Hematopoietic multipotent progenitor cell treated with erythropoietin and hydrocortisone succinate and interleukin-3 and kit ligand, for 15 days (in vitro differentiated cells): ENCODE results near the gene WWC1.
"Not testable (repeated sequence)": the region's sequence is repeated elsewhere in the genome, so short reads cannot be mapped to it uniquely, and the experiment has no call there.

Experiments used
- DNase-seq: peaks from one replicate; pipeline ENCODE4 v3.0.0-alpha.2; 2015; ENCODE audit warnings: low spot score

WWC1 gene

DNA sequence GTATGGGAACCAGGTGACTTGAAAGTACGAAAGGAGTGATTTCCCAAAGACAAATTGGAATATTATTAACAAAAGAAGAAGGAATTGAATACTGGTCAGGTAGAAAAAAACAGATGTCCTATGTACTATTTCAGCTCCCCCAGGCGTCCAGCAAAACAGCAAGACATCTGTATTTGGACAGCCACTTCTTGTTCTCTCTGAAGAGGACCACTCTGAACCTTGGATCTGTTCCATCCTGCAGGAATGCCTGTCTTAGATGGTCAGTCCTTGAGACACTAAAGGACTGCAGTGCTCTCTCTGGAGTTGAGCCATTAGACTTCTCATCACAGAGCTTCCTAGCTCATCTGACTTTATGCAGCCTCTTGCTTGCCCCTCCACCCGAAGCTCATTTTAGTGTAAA, 120.4 kb downstream of the WWC1 start:
- no peak for DNase-seq

DNA sequence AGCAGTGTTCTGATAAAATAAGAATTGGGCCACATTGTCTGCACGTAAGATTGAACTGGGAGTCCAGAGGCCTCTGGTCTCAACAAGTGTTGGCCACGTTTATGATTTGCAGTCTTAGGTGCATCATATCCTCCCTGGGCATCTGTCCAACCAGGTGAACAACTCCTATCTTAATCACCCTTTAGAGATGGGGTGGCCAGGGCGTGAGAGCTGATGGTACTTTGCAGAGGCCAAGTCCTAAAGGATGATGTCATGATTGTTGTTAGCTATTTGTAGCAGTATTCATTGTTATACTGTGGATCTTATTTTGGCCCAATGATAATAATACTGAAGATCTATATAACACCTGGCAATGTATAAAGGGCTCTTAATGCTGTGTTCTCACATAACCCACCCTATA, 121.6 kb downstream of the WWC1 start:
- no peak for DNase-seq

DNA sequence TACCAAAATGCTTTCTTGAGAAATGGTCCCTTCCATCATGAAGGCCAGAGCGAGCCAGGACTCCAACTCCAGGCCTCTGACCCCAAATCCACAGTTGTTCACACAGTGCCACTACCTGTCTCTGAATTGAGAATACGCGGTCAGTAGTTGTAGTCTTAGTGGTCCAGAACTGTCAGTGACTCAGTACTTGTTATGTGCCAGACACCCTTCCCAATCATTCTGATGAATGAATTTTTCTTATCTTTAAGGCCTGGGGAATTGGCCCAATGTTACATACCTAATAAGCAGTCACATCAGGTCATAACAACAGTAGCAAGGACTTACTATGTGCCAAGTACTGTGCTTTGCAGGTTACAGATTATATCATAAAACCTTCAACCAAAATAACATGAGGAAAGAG, 122.2 kb downstream of the WWC1 start:
- no peak for DNase-seq

DNA sequence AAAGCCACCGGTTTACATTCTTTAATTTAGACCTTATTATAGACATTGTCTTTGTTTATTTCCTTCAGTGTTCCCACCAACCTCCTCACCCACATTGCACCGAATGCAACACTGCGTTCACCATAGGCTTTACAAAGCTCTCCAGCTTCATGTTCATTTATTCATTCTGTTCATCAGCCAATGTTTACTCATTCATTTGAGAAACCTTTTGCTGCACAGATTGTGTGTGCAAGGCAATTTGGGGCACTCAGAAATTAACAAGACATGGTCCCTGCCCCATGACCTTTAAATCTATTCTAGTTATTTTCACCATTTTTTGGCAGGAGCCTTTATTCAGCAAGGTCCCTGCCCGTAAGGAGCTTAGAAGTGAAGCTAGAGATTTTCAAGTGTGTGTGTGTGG, 124.0 kb downstream of the WWC1 start:
- DNase-seq = no peak

DNA sequence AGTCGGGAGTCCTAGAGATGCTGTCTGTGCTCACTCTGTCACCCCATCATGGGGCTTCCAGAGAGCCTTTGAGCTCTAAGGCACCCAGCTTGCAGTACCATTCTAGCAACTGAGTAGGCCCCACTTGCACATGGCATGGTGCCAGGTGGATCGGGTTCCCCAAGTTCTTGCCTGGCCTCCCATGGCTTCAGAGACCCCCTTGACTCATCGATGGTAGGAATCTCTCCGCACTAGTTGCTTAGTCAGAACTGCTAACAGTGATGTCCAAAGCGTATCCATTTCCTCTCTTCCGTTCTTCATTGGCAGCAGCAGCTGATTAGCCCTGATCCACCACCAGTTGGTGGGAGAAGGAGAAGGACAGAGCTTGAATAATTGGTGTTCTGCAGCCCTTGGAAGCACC, 124.5 kb downstream of the WWC1 start:
- no peak for DNase-seq

DNA sequence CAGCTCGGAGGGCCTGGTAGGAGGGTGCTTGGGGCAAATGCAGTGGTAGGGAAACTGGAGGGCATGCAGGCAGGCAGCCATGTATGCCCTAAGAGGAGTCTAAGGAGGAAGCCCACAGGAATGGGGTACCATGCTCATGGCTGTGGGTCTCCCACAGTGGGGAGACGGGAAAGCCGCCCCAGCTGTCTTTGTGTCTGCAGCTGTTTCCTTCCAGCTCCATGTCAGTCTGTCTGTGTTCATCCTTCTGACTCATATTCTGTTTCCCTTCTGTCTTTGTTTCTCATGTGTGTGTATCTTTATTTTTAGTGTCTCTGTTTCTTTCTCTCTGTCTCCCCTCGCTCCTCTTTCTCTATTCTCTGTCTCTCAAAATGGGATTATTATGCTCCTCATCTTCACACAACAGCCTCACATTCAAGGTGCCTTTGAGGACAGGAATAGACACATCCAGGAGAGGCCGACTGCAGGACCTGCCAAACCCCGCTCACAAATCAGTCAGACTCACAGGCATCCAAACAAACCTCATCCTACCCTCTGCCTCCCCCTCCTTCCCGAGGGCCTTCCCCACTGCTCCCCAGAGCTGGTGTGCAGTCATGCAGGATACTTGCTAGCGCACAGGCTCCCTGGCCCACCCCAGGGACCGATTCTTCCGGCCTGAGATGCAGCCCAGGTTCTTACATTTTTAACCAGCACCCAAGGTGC, 126.4 kb downstream of the WWC1 start:
- DNase-seq = no peak

DNA sequence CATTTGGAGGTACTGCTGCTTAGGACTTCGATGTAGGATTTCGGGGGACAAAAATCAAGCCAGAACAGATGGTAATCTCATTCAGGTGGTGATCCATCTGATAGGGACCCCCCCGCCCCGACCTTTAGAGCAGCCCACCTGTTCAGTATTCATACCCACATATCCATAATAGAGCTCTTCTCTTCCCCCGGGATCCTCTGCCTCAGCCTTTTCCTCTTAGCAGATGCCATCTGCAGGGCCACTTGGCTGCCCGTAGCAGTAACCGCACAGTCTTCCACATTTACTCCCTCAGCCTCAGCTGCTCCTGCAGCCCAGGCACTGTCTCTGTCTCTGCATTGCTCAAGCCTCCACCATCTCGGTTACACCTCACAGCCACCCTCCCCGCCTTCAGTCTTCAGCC, 129.0 kb downstream of the WWC1 start:
- no peak for DNase-seq

DNA sequence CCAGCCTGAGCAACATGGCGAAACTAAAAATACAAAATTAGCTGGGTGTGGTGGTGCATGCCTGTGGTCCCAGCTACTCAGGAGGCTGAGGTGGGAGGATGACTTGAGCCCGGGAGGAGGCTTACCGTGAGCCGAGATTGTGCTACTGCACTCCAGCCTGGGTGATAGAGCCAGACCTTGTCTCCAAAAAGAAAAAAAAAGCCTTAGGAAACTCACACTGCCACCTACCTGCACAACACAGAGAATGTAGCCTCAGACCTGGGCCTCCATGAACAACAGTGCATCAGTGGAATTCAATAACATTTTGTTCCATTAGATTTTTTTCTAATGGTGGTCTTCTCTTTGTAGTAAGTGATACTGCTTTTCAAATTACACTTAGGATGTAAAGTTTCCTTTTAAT, 131.0 kb downstream of the WWC1 start:
- no peak for DNase-seq

DNA sequence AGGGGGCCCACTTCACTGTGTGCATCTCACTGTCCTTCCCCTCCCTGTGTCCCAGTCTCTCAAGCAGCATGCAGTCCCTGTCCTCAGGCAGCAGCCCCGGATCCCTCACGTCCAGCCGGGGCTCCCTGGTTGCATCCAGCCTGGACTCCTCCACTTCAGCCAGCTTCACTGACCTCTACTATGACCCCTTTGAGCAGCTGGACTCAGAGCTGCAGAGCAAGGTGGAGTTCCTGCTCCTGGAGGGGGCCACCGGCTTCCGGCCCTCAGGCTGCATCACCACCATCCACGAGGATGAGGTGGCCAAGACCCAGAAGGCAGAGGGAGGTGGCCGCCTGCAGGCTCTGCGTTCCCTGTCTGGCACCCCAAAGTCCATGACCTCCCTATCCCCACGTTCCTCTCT, 132.0 kb downstream of the WWC1 start:
- DNase-seq = no peak

DNA sequence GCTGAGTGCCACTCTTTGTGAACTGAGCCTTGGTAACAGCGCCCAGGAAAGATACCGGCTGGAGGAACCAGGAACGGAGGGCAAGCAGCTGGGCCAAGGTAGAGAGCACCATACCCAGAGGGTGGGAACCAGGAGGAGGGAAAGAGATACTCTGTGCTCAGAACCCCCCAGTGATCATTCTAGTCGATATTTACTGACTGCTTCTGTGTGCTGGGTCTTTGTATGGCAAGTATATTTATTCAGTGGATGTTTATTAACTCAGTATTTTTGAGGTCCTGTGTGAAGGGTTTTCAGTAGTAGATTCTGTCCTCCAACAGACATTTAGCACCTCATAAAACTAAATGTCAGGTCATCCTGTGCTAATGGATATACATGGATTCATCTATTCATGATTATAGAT, 132.5 kb downstream of the WWC1 start:
- DNase-seq = no peak

DNA sequence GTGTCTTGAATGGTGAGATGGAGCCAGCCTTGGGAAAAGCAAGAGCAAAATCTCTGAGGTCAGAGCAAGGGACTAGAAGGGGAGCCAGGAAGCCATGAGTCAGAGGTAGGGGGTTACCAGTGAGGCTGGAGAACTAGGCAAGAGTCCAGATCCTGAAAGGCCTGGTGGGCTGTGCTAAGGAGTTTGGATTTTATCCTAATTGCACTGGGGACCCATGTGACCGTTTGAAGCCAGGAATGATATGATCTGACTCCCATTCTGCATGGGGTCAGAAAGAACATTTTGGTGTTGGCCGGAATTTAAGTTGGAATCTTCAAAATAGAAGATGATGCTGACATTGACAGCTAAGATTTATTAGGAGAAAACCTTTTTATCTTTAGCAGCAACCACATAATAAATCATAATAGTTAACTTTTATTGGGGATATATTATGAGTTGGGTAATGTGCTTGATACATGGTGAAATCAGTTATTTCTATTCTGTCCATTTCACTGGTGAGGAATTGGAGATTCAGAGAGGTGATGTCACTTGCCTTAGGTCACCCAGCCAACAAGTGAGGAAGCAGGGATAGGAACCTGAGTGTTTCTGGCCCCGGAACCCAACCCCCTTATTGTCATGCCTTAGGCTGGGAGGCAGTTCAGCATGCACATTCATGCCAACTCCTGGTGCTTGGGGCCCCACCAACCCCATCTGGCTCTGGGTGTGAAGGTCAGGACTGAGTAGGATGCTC, 133.3 kb downstream of the WWC1 start:
- DNase-seq = no peak

DNA sequence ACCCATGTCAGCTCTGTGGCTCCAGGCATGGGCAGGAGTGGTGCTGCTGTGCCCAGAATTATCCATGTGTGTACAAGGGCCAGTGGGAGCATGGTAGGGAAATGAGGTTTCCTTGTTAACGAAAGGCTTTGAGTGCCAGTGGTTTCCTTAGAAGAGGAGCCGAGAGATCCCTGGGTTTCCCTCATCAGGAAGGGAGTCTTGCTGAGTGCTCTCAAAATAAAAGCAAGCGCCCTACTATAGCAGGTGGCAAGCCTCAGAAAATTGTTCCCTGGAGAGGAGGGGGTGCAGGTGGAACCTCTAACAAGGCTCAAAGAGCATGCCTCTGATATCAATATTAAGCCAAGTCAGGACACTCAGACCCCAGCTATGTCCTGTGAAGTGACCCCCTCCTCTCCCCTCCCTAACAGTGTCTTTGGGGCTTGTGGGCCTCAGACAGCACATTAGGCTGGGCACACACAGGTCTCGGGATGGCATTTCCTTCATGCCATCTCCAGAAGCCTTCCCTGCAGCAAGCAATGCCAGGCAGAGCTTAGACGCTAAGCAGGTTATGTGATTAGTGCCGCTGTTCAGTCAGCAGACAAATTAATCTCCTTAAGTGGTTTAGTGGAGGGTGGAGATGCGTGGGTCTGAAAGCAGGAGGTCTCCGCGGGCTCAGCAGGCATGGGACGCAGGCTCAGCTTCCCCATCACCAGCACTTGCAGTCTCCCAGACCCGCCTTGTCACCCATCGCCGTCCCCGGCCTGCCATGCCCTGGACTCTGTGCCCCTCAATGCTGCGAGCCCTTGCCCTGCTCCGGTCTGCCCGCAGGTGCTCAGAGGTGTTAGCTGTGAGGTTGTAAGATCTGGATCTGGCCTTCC, 134.8 kb downstream of the WWC1 start:
- no peak for DNase-seq

DNA sequence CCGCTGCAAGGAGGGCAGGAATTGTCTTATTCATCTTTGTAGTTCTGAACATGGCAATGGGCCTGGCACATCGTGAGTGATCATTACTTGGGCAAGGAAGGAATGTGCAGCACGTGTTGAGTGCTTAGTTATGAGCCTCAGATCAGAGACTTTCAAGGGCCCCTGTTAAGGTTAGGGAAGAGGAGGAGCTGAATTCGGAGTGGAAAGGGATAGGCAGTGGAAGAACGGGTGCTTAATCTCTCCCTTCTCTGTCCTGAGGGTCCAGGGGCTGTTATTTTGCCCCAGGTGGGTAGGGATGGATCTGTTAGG, 135.4 kb downstream of the WWC1 start:
- no peak for DNase-seq

DNA sequence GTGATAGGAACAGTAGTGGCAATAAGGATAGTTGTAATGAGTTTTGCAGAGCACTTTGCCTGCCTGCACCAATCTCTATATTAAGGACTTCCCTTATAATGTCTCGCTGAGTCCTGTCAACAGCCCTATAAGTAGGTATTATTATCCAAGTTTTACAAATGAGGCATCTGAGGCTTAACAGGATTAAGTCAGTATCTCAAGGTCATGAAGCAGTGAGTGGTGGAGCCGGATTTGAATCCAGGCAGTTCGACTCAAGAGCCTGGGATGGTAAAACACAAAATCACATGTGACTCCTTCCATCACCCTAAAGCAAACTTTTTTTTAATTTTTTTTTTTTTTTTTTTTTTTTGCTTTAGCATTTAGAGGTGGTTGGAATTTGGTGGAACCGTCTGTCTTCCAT, 135.8 kb downstream of the WWC1 start:
- no peak for DNase-seq

DNA sequence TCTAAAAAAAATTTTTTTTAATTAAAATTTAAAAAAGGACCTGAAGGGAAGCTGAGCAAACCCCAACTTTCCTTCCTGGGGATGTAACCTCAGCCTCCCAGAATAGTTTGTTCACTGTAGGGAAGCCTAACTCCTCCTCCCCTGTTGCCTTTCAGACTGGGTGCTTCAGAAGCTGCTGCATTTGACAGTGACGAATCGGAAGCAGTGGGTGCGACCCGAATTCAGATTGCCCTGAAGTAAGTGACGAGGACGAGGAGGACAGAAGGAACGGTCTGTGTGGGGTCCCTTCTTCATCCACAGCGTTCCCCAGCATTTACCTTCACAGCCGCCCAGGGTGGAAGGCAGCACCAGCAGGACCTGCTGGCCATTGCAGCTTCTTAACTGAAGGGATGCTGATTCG, 137.1 kb downstream of the WWC1 start:
- no peak for DNase-seq

DNA sequence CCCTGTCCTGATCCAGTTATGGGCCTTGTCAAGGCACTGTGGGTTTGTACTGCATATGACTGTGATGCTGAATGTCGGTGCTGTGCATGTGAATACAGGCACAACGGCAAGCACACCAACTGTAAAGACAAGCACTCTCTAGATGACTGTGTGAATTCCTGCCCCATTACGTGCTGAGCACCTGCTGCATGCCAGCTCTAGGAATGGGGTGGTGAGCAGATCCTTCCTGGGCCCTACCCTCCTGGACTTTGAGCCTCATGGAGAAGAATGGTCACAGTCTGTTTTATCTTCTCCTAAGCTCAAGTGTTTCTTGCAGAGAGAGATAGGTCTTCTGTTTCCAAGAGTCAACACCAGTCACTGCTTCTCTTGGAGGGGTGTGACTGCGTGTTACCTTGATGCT, 138.9 kb downstream of the WWC1 start:
- DNase-seq = no peak

DNA sequence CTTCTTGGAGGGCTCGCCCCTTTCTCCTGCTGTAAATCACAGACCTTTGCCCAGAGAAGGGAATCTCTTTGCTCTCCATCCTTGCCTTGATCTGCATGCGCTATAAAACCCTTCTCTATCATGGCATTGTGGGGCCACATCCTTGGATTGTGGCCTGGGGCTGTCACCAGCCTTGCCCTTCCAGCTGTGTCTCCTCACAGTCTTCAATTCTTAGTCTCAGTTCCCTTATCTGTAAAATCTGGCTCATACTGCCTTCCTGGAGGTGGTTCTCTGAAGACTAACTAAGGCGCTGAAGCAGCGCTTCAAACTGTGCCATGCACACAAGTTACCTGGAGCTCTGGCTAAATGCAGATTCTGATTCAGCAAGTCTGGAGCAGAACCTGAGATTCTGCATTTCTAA, 141.5 kb downstream of the WWC1 start:
- no peak for DNase-seq

DNA sequence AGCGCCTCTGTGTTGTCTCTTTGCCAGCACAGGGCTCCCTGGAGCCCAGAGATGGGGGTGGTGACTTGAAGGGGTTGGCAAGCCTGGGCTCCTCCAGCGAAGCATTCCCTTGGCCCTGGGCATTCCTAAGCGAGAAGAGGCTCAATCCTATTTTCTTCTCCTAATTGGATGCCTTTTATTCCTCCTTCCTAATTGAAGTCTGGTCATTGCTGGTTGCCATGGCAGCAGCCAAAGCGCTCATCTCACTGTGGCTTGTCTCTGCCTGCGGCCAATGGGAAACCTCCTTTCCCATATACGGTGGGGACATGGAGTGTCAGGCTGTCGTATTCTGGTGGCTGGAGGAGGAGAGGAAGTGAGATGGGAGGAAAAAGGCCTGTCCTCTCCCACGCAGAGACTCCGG, 142.6 kb downstream of the WWC1 start:
- no peak for DNase-seq

DNA sequence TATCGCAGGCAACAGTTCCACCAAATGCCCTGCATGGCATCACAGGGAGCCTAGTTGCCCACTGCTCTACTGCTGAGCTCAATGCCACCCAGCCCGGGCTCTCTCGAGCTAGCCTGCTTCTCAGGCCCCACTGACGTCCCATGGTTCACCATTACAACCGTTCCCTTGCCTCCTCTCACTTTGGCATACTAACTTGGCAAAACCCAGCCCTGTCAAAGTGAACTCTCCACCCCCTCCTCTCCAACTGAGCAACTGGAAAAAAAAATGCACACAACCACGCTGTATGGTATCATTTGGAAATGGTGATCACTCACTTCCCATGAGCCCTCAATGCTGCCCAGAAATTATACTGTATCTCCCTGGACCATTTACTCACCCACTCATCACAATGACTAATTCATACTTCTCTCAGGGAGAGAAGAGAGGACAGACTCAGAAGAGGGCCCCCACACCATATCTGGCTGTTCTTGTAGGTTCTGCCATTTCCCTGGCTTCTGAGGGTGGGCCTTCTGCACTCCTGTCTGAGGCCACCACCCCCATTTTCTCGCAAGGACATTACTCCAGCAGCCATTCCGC, 143.4 kb downstream of the WWC1 start:
- DNase-seq = no peak

DNA sequence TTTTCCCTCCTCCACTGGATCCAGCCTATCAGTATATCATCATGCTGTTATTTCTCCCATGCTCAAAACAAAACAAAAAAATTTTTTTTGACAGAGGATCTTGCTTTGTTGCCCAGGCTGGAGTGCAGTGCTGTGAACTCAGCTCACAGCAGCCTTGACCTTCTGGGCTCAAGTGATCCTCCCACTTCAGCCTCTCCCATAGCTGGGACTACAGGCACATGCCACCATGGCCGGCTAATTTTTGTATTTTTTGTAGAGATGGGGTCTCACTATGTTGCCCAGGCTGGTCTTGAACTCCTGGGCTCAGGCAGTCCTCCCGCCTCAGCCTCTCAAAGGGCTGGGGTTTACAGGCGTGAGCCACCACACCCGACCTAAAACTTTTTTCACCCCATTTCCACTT, 143.9 kb downstream of the WWC1 start:
- DNase-seq = not testable (repeated sequence)

DNA sequence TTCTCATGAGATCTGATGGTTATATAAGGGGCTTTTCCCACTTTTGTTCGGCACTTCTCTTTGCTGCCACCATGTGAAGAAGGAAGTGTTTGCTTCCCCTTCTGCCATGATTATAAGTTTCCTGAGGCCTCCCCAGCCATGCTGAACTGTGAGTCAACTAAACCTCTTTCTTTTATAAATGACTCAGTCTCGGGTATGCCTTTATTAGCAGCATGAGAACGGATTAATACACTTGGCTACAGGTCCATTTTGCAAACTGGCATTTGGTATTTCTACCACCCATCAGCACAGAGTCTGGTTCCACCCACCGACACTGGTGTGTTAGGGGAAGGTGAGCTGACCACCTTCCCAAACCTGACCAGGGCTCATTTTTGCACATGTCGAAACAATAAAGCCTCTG, 146.9 kb downstream of the WWC1 start:
- DNase-seq = no peak

DNA sequence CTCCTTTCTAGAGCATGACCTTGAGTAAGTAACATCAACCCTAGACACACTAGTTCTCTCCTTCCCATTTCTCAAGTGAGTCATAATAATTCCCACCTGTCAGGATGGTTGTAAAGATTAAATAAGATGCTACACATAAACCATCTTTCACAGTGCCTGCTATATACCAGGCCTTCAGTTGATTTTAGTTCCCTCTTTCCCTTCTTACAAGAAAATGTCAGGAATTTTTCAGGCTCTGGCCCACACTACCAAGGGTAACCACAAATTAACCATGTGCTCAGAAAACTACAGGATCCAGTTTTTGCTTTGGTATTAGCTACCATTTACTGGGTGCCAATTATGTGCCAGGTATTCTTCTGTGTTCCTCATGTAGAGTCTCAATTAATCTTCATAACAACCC, 152.1 kb downstream of the WWC1 start:
- DNase-seq = no peak
